Activated CD4-positive, alpha-beta T cell treated with anti-CD3 and anti-CD28 coated beads, Interleukin-2, amount 50 U/mL, for 4 hours (primary cell): ENCODE data around the gene RGMA.

Experiments
- DNase-seq, 2 experiments: peaks; one replicate each; pipeline ENCODE4 v3.0.0-alpha.2; 2020

Gene RGMA

DNA sequence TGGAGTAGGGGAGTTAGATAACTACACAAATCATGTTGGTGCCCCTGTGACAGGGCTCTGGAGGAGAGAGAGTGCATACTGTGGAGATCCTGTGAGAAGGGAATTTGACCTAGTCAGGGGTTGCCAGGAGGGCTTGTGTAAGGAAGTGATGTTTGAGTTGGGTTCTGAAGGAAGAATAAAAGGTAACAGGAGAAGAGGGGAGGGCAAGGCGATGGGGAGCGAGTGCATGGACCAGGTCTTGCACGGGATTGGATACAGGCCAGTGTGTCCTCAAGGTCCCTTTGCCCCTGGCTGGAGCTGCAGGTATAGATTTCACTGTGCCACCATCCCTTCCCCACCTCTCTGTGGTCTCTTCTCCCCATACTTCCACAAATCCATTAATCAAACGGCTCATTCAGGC, 83.9 kb downstream of the RGMA start:
- DNase-seq, result no peak

DNA sequence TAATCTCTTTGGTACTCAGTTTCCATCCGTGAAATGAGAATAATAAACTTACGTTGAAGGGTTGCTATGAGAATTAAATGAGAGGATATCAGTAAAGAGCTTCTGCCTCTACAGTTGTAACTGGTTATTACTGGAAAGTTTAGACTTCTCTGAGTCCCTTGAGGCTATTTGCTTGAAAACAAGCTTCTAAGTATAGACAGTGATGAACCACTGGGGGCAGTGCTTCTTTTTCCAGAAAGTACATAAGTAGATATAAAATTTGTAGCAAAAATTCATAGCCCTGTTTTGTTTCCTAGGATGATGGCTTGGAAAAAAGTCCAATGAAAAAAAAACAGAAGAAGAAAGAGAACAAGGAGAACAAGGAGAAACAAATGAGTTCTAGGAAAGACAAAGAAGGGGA, 87.1 kb downstream of the RGMA start:
- DNase-seq, result no peak

DNA sequence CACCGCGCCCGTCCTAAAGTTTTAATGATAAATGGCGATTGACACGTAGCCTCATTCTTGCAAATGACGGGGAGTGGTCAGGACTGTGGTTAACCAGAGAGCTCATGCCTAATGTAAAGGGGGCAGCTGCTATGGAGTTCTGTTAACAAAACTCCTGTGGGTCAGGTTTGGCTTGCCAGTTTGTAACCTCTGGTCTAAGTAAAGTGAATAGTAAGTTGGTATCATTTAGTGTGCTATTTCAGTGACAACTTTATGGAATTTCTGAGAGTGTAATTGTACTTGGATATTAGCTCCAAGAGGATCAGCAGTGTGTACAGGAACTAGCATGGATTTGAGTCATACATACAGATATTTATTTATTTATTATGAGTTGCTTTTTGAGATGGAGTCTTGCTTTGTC, 87.9 kb downstream of the RGMA start:
- no peak for DNase-seq

DNA sequence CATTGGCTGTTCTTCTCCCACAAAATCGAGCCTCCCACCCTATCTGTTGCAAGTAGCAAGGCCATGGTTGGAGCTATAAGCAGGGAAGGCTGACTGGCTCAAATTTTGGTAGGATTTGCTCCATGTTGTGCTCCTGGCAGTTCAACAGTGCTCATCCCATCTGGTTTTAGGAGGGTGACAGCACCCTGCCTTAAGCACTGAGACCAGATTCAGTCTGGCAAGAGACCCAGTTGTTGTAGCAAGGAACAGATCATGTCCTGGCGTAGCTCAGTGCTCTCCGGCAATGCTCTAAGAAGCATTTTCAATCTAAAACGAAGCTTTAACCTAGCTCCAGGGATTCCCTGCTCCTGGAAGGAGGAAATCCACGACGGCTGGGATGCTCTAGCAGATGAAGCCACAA, 91.2 kb downstream of the RGMA start:
- no peak for DNase-seq

DNA sequence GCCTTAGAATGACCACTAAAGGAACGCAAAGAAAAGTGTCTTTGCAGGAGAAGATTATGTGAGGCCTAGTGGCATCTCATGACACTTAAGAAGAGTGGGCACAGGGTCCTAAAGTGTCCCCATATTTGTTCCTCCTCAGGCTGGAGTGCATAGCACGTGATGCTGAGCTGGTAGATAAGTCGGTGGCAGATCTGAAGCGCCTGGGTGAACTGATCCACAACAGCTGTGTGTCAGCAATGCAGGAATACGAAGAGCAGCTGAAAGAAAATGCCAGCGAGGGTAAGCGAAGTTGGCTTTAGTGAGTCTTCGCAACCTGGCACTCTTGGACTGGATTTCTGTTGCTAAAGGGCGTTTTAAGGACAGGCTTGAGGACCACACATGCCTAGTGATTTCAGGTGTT, 96.3 kb downstream of the RGMA start:
- no peak for DNase-seq

DNA sequence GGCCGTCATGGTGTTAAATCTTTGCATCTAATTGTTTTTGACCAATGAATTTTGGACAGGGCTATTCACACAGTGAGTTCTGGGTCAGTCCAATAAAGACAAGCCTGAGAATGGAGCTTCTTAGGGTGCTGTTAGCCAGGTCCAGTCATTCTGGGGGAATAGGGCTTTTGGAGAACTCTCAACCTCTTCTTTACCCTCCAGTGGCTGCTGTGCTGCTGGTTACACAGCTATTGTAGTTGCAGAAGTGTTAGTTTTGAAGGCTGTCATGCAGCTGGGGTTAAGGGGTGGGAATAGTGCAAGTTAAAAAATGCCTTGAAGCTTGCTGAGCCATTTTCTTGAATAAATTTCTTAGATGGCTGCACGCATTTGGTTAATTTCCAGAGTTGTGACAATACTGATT, 99.0 kb downstream of the RGMA start:
- no peak for DNase-seq

DNA sequence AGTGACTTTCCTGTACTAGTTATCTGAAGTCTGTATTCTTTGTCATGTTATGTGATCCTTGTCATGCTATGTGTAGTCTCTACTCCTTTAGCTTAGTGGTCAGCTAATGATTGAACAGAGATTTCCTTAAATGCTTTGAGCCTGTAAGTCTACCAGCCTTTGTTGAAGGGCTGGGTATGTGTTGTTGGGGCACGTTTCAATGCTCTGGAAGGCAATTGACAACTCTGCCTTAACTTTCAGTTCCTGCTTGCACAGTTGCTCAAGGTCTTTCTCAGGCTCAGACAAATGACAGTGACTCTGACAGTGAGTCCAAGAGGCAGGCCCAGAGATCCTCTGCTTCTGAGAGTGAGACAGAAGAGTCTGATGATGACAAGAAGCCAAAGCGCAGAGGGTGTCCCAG, 99.5 kb downstream of the RGMA start:
- DNase-seq, result no peak
